ENCODE measurements around the gene FRMD5.

FRMD5 gene

DNA sequence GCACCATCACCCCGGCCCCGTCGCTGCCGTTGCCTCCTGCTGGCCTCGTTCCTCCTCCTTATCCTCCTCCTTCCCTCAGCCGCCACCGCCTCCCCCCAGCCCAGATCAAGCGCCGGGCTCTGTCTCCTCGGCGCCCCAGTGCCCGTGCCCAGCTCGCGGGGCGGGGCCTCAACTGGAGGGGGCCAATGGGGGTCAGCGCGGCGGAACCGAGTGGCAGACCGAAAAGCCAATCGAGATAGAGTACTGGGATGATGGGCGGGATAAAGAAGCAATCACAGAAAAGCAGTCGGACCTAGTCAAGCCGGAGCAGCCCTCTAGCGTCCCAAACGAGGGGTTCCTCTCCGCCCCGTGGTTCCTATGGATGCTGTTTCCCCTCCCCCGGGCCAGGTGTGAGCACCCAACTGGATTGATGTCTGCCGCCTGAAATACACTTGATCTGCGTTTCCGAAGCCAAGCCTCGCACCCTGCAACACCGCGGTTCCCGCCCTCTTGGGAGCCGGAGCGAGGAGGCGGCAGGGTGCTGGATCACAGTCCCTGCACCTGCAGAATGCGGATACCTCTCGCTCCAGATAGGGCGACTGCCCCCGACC is at the start of gene FRMD5:
Gene FRMD5 (minus strand): TSS at position 121 of the 590 bp plus-strand sequence.
- Histone ChIP-seq H3K4me3 (ENCODE audit: insufficient read depth, low read length, poor library complexity, severe bottlenecking) (peak within 1 kb of the TSS; percentile 54), H3K9me2 (replicated peaks; ENCODE audit: insufficient read depth, low read length) (no peaks in the 10 kb centered on the region), H4K20me1 (ENCODE audit: low read depth, low read length) (no peaks in the 10 kb centered on the region), H3K27me3 (ENCODE audit: low read length) (no peaks in the 10 kb centered on the region), H3K9me3 (ENCODE audit: insufficient read depth, low read length) (no peaks in the 10 kb centered on the region), H3K4me2 (ENCODE audit: low read depth, low read length, poor library complexity, severe bottlenecking) (peak within 1 kb of the TSS; percentile 67), H3K27ac (ENCODE audit: low read depth, low read length) (no peak within 1 kb of the TSS), H3K9ac (ENCODE audit: low read length) (peak within 1 kb of the TSS; percentile 54), H3K36me3 (ENCODE audit: low read length) (no peaks in the 10 kb centered on the region), H3F3A (ENCODE audit: insufficient read depth) (no peaks in the 10 kb centered on the region), H3K79me2 (ENCODE audit: insufficient read depth, low read length) (no peaks in the 10 kb centered on the region), H2AFZ (ENCODE audit: low read depth, low read length, severe bottlenecking) (peak within 1 kb of the TSS; percentile 98)
- TF ChIP-seq EZH2phosphoT487 (conservative IDR thresholded peaks at IDR 0.05; ENCODE audit: low read length): no peak
- TF ChIP-seq, protein P1, sequence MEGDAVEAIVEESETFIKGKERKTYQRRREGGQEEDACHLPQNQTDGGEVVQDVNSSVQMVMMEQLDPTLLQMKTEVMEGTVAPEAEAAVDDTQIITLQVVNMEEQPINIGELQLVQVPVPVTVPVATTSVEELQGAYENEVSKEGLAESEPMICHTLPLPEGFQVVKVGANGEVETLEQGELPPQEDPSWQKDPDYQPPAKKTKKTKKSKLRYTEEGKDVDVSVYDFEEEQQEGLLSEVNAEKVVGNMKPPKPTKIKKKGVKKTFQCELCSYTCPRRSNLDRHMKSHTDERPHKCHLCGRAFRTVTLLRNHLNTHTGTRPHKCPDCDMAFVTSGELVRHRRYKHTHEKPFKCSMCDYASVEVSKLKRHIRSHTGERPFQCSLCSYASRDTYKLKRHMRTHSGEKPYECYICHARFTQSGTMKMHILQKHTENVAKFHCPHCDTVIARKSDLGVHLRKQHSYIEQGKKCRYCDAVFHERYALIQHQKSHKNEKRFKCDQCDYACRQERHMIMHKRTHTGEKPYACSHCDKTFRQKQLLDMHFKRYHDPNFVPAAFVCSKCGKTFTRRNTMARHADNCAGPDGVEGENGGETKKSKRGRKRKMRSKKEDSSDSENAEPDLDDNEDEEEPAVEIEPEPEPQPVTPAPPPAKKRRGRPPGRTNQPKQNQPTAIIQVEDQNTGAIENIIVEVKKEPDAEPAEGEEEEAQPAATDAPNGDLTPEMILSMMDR (IDR thresholded peaks at IDR 0.05; ENCODE audit: insufficient read depth, low read length, poor library complexity, severe bottlenecking): no peak

DNA sequence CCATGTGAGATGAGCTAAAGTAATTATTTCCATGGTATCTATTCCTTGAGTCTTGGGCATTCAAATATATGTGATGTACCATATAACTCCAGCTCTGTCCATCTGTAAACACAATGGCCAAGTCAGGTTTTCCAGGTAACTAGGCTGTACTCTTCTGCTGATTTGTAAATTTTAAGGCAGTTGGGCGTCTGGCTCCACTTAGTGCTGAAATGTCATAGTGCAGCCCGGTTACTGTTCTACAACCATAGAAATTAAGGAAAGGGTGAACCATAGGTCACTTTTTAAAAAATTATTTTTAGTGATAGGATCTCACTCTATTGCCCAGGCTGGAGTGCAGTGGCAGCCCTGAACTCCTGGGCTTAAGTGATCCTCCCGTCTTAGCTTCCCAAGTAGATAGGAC is 48.8 kb upstream of the FRMD5 start:
- Histone ChIP-seq H3K27ac (ENCODE audit: low read depth, low read length) (no peak overlapping the region), H3K79me2 (ENCODE audit: insufficient read depth, low read length) (no peaks in the 10 kb centered on the region), H3K9me2 (replicated peaks; ENCODE audit: insufficient read depth, low read length) (no peaks in the 10 kb centered on the region), H3F3A (ENCODE audit: insufficient read depth) (no peaks in the 10 kb centered on the region), H3K9me3 (ENCODE audit: insufficient read depth, low read length) (no peaks in the 10 kb centered on the region), H3K4me2 (ENCODE audit: low read depth, low read length, poor library complexity, severe bottlenecking) (no peak overlapping the region), H3K4me3 (ENCODE audit: insufficient read depth, low read length, poor library complexity, severe bottlenecking) (no peak overlapping the region), H3K36me3 (ENCODE audit: low read length) (no peaks in the 10 kb centered on the region), H2AFZ (ENCODE audit: low read depth, low read length, severe bottlenecking) (no peak overlapping the region), H4K20me1 (ENCODE audit: low read depth, low read length) (no peaks in the 10 kb centered on the region), H3K27me3 (ENCODE audit: low read length) (no peaks in the 10 kb centered on the region), H3K9ac (ENCODE audit: low read length) (no peak overlapping the region)
- TF ChIP-seq EZH2phosphoT487 (conservative IDR thresholded peaks at IDR 0.05; ENCODE audit: low read length): no peak
- TF ChIP-seq, protein P1 (IDR thresholded peaks at IDR 0.05; ENCODE audit: insufficient read depth, low read length, poor library complexity, severe bottlenecking): no peak

DNA sequence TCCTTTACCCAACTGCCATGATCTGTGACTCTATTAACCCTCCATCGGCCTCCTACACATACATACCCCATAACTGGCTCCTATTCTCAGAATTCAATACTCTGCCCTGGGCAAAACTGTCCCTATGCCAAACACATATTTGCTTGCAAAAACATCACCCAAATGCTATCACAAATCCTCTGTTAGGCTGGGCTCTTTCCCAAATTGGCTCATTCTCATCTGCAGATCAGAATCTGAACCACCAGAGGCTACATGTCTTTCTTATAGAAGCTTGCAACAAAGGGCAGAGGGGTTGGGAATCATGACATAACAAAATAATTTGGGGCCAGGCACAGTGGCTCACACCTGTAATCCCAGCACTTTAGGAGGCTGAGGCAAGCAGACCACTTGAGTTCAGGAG is 48.1 kb upstream of the FRMD5 start:
- TF ChIP-seq, protein P1 (IDR thresholded peaks at IDR 0.05; ENCODE audit: insufficient read depth, low read length, poor library complexity, severe bottlenecking): no peak
- no peak for TF ChIP-seq EZH2phosphoT487 (conservative IDR thresholded peaks at IDR 0.05; ENCODE audit: low read length)
- H3K9ac ChIP-seq (ENCODE audit: low read length): no peak overlapping the region
- no peak overlapping the region for H2AFZ ChIP-seq (ENCODE audit: low read depth, low read length, severe bottlenecking)
- no peaks in the 10 kb centered on the region for H3F3A ChIP-seq (ENCODE audit: insufficient read depth)
- H3K27me3 ChIP-seq (ENCODE audit: low read length): no peaks in the 10 kb centered on the region
- H4K20me1 ChIP-seq (ENCODE audit: low read depth, low read length): no peaks in the 10 kb centered on the region
- H3K79me2 ChIP-seq (ENCODE audit: insufficient read depth, low read length): no peaks in the 10 kb centered on the region
- H3K27ac ChIP-seq (ENCODE audit: low read depth, low read length): no peak overlapping the region
- no peaks in the 10 kb centered on the region for H3K9me2 ChIP-seq (replicated peaks; ENCODE audit: insufficient read depth, low read length)
- no peaks in the 10 kb centered on the region for H3K36me3 ChIP-seq (ENCODE audit: low read length)
- no peaks in the 10 kb centered on the region for H3K9me3 ChIP-seq (ENCODE audit: insufficient read depth, low read length)
- H3K4me3 ChIP-seq (ENCODE audit: insufficient read depth, low read length, poor library complexity, severe bottlenecking): no peak overlapping the region
- H3K4me2 ChIP-seq (ENCODE audit: low read depth, low read length, poor library complexity, severe bottlenecking): no peak overlapping the region
